ENCODE results near the gene SEMA6D. TPM values are rescaled to one million over a fixed set of nuclear protein-coding genes. Genes with fewer than 3 reads are reported as not detected.

The SEMA6D gene
- total and polyA plus RNA-seq, 10 of the 15 experiments (the other 5 are each of a cell fraction or from before 2014, with no cell fraction given), result 0.01 to 0.52 (median 0.09) TPM; not detected in 6

DNA sequence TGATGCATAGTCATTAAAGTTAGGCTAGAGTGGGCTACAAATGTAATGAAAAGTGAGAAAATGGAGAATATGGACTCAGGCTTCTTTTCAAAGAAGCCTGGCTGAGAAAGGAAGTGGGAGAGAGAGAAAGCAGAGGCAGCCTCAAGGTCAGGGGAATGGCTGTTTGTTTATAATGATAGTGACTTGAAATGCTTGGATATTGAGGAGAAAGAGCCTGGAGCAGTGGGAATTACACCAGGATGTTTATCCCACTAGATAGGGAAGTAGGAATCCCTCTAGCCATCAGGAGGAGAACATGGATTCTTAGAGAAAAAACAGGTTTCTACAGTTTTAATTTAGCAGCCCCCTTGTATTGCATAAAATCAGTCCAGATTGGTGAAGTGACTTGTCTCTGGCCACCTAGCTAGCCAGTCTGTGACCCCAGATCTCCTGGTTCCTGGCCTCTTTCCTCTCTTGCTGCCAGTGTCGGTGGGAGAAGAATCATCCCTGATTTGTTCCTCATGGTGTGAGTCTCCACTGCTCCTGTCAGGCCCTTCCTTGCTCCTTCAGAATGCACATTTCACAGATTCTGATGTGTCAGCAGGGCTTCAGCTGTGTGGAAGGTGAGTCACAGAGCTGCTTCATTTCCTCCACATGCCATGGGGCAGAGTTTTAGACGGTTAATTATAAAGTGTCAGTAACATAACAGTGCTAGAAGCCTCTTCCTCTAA, 32.9 kb downstream of the SEMA6D start:
- BruUV-seq (replicated peaks), result no TSS peak
- no peaks in the 10 kb centered on the region for H3K4me1 ChIP-seq (ENCODE audit: control insufficient read depth, insufficient read depth, low read length)
- no peak overlapping the region for H2AFZ ChIP-seq (ENCODE audit: control insufficient read depth, low read depth, low read length)
- ChIA-PET POLR2A (no interaction called here), CTCF (no interaction called here), SMC1A (ENCODE audit: uncharacterized antibody, unreplicated experiment) (no interaction called here), RAD21 (ENCODE audit: unreplicated experiment) (no interaction called here)
- H4K20me1 ChIP-seq (ENCODE audit: control insufficient read depth, insufficient read depth), result no peaks in the 10 kb centered on the region
- no peaks in the 10 kb centered on the region for H3K36me3 ChIP-seq (ENCODE audit: control insufficient read depth in 2 of 2, insufficient read depth in 2 of 2, low read length in 1 of 2)
- no peak overlapping the region for H3K4me3 ChIP-seq
- TF ChIP-seq POLR2AphosphoS5 (IDR thresholded peaks at IDR 0.05; ENCODE audit: low read length) (no peak), IKZF1 (conservative IDR thresholded peaks at IDR 0.05) (no peak), KLF5 (IDR thresholded peaks at IDR 0.05; ENCODE audit: partially characterized antibody) (no peak), ZZZ3 (IDR thresholded peaks at IDR 0.05; ENCODE audit: control insufficient read depth, insufficient read length, low read depth) (no peak), PML (IDR thresholded peaks at IDR 0.05; ENCODE audit: low read length) (no peak), NR2C2 (IDR thresholded peaks at IDR 0.05; ENCODE audit: borderline replicate concordance, control insufficient read depth, insufficient read length, low read depth) (no peak), ELK1 (IDR thresholded peaks at IDR 0.05; ENCODE audit: low read depth, low read length) (no peak), SKIL (IDR thresholded peaks at IDR 0.05; ENCODE audit: low read depth, poor library complexity, severe bottlenecking) (no peak), NRF1 (conservative IDR thresholded peaks at IDR 0.05; ENCODE audit: low read depth, low read length) (no peak)
- 30% methylated on average over 2 of the region's 2 CpGs for WGBS (ENCODE audit: insufficient coverage, insufficient replicate concordance, low lambda C conversion rate, missing lambda C conversion rate)
- no peak overlapping the region for H3K4me2 ChIP-seq (ENCODE audit: control insufficient read depth, insufficient read depth)
- no peaks in the 10 kb centered on the region for H3K27me3 ChIP-seq (replicated peaks in 1 of 2; ENCODE audit: control insufficient read depth in 2 of 2, insufficient read depth in 2 of 2, low read length in 1 of 2)
- in situ Hi-C loops (cut with MboI), result no loop called here
- DNase-seq (ENCODE audit: low read depth, low spot score) (no peak), ATAC-seq (no peak), FAIRE-seq (no peak)
- H3K27ac ChIP-seq (ENCODE audit: control insufficient read depth, insufficient read depth), result no peak overlapping the region
- no peaks in the 10 kb centered on the region for H3K9me3 ChIP-seq (replicated peaks; ENCODE audit: control insufficient read depth, insufficient read depth, low read length)
- H3K9ac ChIP-seq (ENCODE audit: control insufficient read depth, insufficient read depth, low read length), result no peak overlapping the region
- no peaks in the 10 kb centered on the region for H3K79me2 ChIP-seq (ENCODE audit: control insufficient read depth, insufficient read depth, low read length)
- intact Hi-C loops (cut with micrococcal nuclease; ENCODE audit: unreplicated experiment), result no loop called here
